GM12892 (cell line): ENCODE results near the gene HECTD4.

Source experiments
- POLR2A ChIP-seq: IDR thresholded peaks from 2 replicates; pipeline ENCODE4 v1.6.1; 2011; ENCODE audit warnings: low read depth, low read length, control low read depth
- POLR2AphosphoS5 ChIP-seq: IDR thresholded peaks from 2 replicates; pipeline ENCODE4 v1.6.1; 2011; ENCODE audit warnings: low read depth, low read length, control low read depth

DNA sequence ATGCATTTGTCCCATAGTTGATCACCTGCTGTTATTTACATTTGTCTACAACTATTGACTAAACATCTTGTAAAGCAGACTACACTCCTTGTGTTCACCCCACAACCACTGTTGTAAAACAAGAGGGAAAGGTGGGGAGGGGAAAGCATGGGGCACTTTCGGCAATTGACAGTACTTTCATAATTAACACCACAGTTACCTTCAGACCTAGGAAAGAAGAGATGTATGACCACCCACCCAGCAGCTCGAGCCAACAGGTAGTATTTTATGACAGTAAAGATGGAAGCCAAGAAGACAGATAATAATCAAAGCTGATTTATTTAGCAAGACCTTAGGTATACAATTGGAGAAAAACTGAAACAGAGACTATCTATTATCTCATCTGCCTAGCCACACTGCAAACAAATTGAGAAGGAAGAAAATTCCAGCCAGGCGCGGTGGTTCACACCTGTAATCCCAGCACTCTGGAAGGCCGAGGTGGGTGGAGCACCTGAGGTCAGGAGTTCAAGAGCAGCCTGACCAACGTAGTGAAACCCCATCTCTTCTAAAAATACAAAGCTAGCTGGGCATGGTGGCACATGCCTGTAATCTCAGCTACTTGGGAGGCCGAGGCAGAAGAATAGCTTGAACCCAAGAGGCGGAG lies 11.2 kb downstream of the HECTD4 start:
- TF ChIP-seq POLR2A (no peak), POLR2AphosphoS5 (no peak)
